Activated B cell treated with CpG ODN at 0.5 μM for 24 hours (primary cell): Measurements from ENCODE around the gene RMI2. TPM values are rescaled to one million over a fixed set of nuclear protein-coding genes. Genes with fewer than 3 reads are reported as not detected.

ENCODE experiments used
- ATAC-seq: fragments of 200-7000 bp; cut with Tn5 transposase; one replicate; pipeline ENCODE4 v1.10.0; 2021; ENCODE audit warnings: low read depth, mild to moderate bottlenecking, moderate library complexity
- CTCF ChIA-PET: fragments of 350-600 bp; sonication (Branson Sonifier 250); formaldehyde crosslinking; loops from one replicate; lab custom pipeline; 2021; ENCODE audit warnings: antibody characterized with exemption; lab: Charles Lee
- POLR2A ChIA-PET: fragments of 350-600 bp; sonication (Branson Sonifier 250); formaldehyde crosslinking; loops from one replicate; lab custom pipeline; 2021; ENCODE audit warnings: antibody characterized with exemption; lab: Charles Lee
- DNase-seq: peaks from one replicate; pipeline ENCODE4 v3.0.0; 2022
- H3K27ac Mint-ChIP-seq: one replicate; pipeline ENCODE4 v1.8.0; 2020; ENCODE audit warnings: mixed read lengths
- H3K27me3 Mint-ChIP-seq: one replicate; pipeline ENCODE4 v1.8.0; 2021; ENCODE audit warnings: mixed read lengths
- H3K36me3 Mint-ChIP-seq: one replicate; pipeline ENCODE4 v1.8.0; 2021; ENCODE audit warnings: low read depth, mixed read lengths
- H3K4me1 Mint-ChIP-seq: one replicate; pipeline ENCODE4 v1.8.0; 2021; ENCODE audit warnings: mixed read lengths
- H3K4me3 Mint-ChIP-seq: one replicate; pipeline ENCODE4 v1.8.0; 2020; ENCODE audit warnings: mild to moderate bottlenecking, mixed read lengths
- H3K9me3 Mint-ChIP-seq: one replicate; pipeline ENCODE4 v1.8.0; 2020; ENCODE audit warnings: mixed read lengths
- CTCF ChIP-seq: fragments of 200-600 bp; IDR thresholded peaks from one replicate; pipeline ENCODE4 v1.8.0; 2022; ENCODE audit warnings: antibody characterized with exemption, mild to moderate bottlenecking
- intact Hi-C: fragments of 100-400 bp; cut with micrococcal nuclease; formaldehyde crosslinking; loops from one replicate; pipeline ENCODE4 v1.15.1; 2024
- total RNA-seq: library from RNA; stranded (reverse); gene quantifications from 2 replicates; pipeline ENCODE4 v1.2.3, GENCODE V29; 2022

Gene RMI2
- total RNA-seq, 1 donor from 2014 or later: 8.1 TPM

DNA sequence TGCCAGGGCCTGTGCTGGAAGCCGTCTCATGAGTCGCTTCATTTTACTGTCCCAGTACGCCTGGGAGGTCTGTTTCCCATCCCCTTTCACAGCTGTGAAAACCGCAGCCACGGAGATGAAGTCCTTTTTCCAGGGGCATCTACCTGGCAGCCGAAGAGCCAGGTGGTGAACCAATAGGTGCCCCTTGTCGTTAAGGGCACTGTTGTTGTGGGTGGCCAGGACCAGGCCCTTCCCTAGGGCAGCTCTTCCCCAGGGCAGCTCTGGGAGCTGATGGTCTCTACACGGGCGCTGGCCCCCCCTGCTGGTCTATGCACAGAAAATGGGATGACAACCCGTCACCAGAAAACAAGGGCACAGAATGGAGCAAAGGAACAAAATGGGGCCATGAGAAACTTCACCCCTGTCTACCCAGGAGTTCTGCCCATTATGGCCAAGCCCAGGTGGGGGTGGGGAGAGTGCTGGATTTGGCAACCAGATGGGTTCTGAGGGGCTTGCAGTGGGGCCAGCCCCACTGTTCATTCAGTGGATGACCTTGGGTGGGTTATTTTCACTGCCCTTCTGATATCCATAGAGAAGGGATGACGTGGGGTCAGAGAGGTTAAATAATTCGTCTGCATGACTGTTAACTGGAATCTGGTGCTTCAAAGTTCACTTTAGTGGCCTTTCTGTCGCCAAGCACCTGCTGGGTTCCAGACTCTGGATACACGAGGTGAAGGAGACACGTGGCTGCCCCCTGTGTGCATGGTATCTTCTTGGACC, 11.5 kb downstream of the RMI2 start:
- Mint-ChIP-seq H3K4me3 (no peak overlapping the region), H3K27ac (no peak overlapping the region), H3K9me3 (no peaks in the 10 kb centered on the region), H3K36me3 (peaks cover 3% of the 10 kb centered on the region), H3K27me3 (peaks cover 21% of the 10 kb centered on the region), H3K4me1 (peaks cover 58% of the 10 kb centered on the region)
- peak; percentile 30 for ATAC-seq
- CTCF ChIA-PET: interaction anchor here (0.7 to 4.1 kb wide), 20 partner anchors 13 to 403 kb away, joined by 3 to 98 read pairs (median 6); partner anchors contain the start of gene SOCS1
- intact Hi-C loops: loop anchor here (1.0 to 5.0 kb wide), 5 partner anchors 14 to 385 kb away; no protein-coding TSS in a partner anchor
- POLR2A ChIA-PET: interaction anchor here (0.5 to 12.5 kb wide), 12 partner anchors 29 to 393 kb away, joined by 3 to 252 read pairs (median 4); partner anchors contain the start of gene SOCS1
- DNase-seq: peak; percentile 46
- no peak for TF ChIP-seq CTCF

DNA sequence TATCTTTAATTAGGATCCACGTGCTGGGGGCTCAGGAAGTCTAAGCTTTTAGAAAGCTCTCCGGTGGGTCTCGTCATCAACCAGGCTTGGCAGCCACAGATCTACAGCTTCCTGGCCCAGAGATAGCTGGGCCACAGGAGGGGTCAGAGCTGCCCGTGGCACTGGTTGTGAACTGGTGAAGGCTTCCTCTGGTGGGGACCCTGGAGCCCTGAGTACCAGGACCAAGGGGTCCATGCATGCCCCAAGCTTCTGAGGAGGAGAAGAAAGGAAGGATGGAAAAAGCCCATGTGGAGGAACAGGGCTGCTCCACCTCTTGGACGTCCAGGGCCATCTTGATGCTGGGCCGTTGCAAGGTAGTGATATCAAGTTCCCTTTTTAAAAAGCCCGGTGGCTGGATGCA, 13.3 kb downstream of the RMI2 start:
- no peak overlapping the region for H3K27ac Mint-ChIP-seq
- H3K36me3 Mint-ChIP-seq: no peaks in the 10 kb centered on the region
- TF ChIP-seq CTCF: no peak
- POLR2A ChIA-PET: interaction anchor here (0.6 to 6.2 kb wide), 5 partner anchors 31 to 106 kb away, joined by 3 to 62 read pairs (median 10); partner anchors contain the start of gene SOCS1
- intact Hi-C loops: loop anchor here (5.0 kb wide), 1 partner anchor 266 kb away; no protein-coding TSS in a partner anchor
- DNase-seq (no peak), ATAC-seq (no peak)
- H3K4me3 Mint-ChIP-seq: no peak overlapping the region
- peaks cover 21% of the 10 kb centered on the region for H3K27me3 Mint-ChIP-seq
- CTCF ChIA-PET: interaction anchor here (1.5 to 2.2 kb wide), 3 partner anchors 48 to 387 kb away, joined by 3 to 18 read pairs (median 7); partner anchors contain the start of gene SOCS1
- H3K9me3 Mint-ChIP-seq: no peaks in the 10 kb centered on the region
- H3K4me1 Mint-ChIP-seq: peaks cover 66% of the 10 kb centered on the region

DNA sequence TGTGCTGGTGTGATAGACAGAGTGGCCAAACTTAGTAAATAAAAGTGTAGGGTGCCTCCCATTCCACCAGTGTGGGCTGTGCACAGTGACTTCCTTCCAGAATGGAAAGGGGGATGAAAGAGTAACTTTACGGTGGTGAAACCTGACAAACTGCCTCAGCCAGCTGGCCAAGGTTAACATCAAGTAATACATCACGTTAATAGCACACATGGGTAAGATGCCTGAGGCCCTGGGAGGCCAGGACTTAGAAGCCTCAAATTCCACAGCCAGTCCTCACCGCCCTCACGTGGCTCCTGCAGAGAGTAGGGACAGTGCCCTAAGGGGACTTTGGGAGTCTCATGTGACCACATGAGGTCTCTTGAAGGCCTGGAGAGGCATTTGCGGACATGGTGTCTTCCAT, 14.1 kb downstream of the RMI2 start:
- DNase-seq (no peak), ATAC-seq (no peak)
- intact Hi-C loops: loop anchor here (5.0 kb wide), 1 partner anchor 267 kb away; no protein-coding TSS in a partner anchor
- Mint-ChIP-seq H3K36me3 (no peaks in the 10 kb centered on the region), H3K4me3 (no peak overlapping the region), H3K27me3 (peaks cover 21% of the 10 kb centered on the region), H3K9me3 (no peaks in the 10 kb centered on the region), H3K27ac (no peak overlapping the region), H3K4me1 (peaks cover 65% of the 10 kb centered on the region)
- CTCF ChIA-PET: interaction anchor here (0.6 to 2.2 kb wide), 3 partner anchors 47 to 396 kb away, joined by 3 to 18 read pairs (median 3); partner anchors contain the start of gene SOCS1
- TF ChIP-seq CTCF: no peak
- POLR2A ChIA-PET: interaction anchor here (1.8 to 4.8 kb wide), 2 partner anchors 104 to 107 kb away, joined by 7 to 34 read pairs; partner anchors contain the start of gene SOCS1

DNA sequence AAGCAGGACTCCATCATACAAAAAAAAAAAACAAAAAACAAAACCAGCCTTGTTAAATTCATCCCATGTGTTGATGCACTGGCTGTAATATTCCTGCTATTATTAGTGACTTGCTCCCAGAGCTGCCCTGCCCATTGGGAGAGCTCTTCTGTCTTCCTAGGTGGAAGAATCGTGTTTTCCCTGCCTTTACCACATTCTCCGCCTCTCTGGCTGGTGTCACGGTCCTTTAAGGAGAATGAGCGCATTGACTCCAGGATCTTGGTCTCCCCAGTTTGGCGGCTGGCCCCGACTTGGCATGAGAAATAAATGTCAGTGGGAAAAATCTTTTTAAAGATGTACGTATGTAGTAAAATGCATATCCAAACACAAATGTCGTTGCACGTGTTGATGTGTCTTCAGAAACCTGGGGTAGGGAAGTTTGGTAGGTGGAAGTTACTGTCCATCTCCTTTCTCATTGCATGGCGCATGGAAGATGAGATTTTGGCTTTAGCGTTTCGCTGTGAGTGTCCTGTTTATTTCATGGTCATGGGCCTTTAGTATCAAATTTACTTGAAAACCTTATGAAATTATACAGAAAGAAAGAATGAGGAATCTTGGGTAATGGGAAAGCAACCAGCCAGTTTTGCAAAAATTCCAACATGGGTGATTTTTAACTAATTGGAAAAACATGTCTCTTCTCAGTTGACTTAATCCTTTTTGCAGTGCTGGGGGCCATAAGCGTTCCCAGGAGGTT, 15.5 kb downstream of the RMI2 start:
- ATAC-seq: no peak
- ChIA-PET CTCF (no interaction called here), POLR2A (interaction anchor here (0.7 to 4.8 kb wide), 3 partner anchors 63 to 106 kb away, joined by 3 to 34 read pairs (median 8); partner anchors contain the start of gene SOCS1)
- no peak for TF ChIP-seq CTCF
- peaks cover 21% of the 10 kb centered on the region for H3K27me3 Mint-ChIP-seq
- H3K4me1 Mint-ChIP-seq: peaks cover 62% of the 10 kb centered on the region
- H3K9me3 Mint-ChIP-seq: no peaks in the 10 kb centered on the region
- no peak overlapping the region for H3K27ac Mint-ChIP-seq
- intact Hi-C loops: loop anchor here (5.0 kb wide), 1 partner anchor 284 kb away; no protein-coding TSS in a partner anchor
- H3K36me3 Mint-ChIP-seq: no peaks in the 10 kb centered on the region
- no peak for DNase-seq
- no peak overlapping the region for H3K4me3 Mint-ChIP-seq
